GM12875 (cell line): Measurements from ENCODE around the gene MYO9A.
"Not testable (repeated sequence)": the region's sequence is repeated elsewhere in the genome, so short reads cannot be mapped to it uniquely, and the experiment has no call there.

Experiments used
- H3K4me3 ChIP-seq: one replicate; pipeline ENCODE4 v1.5.1; 2011; ENCODE audit warnings: low read depth, low read length, control low read depth
- CTCF ChIP-seq: IDR thresholded peaks from 2 replicates; pipeline ENCODE4 v1.5.1; 2011; ENCODE audit warnings: low read depth, mild to moderate bottlenecking, control low read depth, inconsistent platforms, low read length, moderate library complexity, borderline replicate concordance; ENCODE audit not compliant: insufficient read depth

Gene MYO9A

GRCh38 chr15:72021604-72022003, 96.3 kb downstream of the MYO9A start:
- no peak overlapping the region for H3K4me3 ChIP-seq
- no peak for TF ChIP-seq CTCF

DNA sequence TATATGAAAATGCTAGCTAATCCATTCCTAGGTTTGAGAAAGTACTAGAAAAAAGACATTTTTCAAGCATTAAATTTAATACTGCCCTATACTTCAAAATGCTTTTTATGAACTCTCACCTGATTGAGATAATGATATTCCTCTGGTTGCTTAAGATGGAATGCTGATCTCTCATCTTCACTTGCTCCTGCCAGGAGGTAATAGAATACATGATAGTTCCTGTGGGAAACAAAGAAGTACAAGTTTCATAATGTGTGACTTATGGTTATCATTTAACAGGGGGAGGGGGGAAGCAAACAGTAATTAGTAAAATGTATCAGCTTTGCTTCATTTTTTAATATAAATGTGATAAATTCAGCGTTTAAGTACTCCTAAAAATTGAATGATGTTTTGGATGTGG, 97.2 kb downstream of the MYO9A start:
- no peak overlapping the region for H3K4me3 ChIP-seq
- no peak for TF ChIP-seq CTCF

DNA sequence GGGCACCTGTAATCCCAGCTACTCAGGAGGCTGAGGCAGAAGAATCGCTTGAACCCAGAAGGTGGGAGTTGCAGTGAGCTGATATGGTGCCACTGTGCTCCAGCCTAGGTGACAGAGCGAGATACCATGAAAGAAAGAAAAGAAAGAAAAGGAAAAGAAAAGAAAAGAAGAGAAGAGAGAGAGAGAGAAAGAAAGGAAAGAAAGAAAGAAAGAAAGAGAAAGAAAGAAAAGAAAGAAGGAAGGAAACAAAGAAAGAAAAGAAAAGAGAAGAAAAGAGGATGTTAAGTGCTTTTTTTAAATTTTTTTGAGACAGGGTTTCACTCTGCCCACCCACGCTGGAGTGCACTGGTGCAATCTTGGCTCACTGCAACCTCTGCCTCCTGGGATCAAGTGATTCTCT, 103.4 kb downstream of the MYO9A start:
- not testable (repeated sequence) for H3K4me3 ChIP-seq

- TF ChIP-seq CTCF: no peak
- no peak overlapping the region for H3K4me3 ChIP-seq
Observed at GRCh38 chr15:72013703-72014102, 104.2 kb downstream of the MYO9A start.

DNA sequence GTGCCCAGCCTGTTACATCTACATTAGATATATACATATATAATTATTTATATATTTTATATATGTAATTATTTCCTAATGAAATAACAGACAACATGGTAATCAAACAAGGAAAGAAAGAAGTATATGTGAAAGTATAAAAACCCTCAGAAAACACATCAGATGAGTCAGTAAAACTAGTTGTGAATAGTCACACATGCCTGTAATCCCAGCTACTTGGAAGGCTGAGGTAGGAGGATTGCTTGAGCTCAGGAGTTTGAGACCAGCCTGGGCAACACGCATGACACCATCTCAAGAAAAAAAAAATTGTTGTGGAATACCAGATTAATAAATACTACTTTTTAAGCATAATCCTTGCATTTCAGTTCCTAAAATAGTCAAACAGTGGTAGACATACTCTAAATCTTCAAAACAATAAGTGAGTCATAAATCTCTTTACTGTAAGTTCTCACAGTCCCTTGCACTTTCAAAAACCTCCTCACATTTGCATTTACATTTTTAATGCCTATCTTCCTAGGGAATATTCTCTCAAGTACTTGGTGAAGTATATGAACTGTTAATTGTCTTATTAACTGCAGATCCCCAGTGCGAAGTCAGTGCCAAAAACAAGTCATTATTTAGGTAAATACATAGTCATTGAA, 106.5 kb downstream of the MYO9A start:
- no peak for TF ChIP-seq CTCF
- no peak overlapping the region for H3K4me3 ChIP-seq

GRCh38 chr15:72009222-72009621, 108.7 kb downstream of the MYO9A start:
- TF ChIP-seq CTCF: no peak
- H3K4me3 ChIP-seq: no peak overlapping the region

DNA sequence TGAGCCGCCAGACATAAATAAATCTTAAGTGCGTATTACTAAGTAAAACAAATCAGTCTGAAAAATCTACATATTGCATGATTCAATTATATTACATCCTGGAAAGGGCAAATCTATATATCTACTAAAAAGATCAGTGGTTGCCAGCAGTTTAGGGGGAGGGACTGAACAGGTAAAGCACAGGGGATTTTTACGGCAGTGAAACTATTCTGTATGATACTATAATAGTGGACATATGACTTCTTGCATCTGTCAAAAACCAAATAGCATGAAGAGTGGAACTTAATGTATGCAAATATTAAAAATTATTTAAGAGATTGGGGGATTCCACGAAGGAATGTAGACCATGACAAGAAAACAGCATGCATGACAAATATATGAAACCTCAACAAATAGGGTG, 111.6 kb downstream of the MYO9A start:
- TF ChIP-seq CTCF: no peak
- no peak overlapping the region for H3K4me3 ChIP-seq

DNA sequence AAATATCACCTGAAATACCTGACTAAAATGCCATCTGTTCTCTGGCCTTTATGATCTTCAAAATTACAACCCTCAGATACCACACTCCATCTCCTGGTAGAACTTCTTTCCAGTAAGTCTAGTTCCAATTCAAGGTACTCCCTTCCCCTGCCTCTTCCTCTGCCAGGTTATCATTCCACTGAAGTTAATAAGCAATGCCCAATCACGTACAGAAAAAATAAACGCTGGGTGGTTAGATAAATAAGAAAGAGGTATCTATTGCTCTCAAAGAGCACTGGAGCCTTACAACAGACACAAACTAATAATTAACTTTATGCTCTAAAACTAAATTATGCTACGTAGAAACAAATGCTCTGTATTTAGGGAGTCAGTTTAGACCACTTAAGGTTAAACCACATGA, 112.5 kb downstream of the MYO9A start:
- no peak overlapping the region for H3K4me3 ChIP-seq
- no peak for TF ChIP-seq CTCF
